HEK293T (cell line): ENCODE data around the gene PDIA2.

Experiments used
- CTCF ChIA-PET: fragments of 350-600 bp; formaldehyde crosslinking; extraction: SDS; loops from one replicate; lab custom pipeline; 2021; ENCODE audit warnings: antibody characterized with exemption, inconsistent platforms; lab: Yijun Ruan, JAX
- POLR2A ChIA-PET: fragments of 350-600 bp; formaldehyde crosslinking; extraction: SDS; loops from one replicate; lab custom pipeline; 2020; ENCODE audit warnings: antibody characterized with exemption, inconsistent platforms; lab: Yijun Ruan, JAX
- DNase-seq: peaks from one replicate; pipeline ENCODE4 v3.0.0; 2012; ENCODE audit warnings: mixed read lengths; ENCODE audit errors: extremely low spot score
- ARNT ChIP-seq: fragments of 450-650 bp; IDR thresholded peaks from 2 replicates; pipeline ENCODE4 v1.6.1; 2017; ENCODE audit warnings: mild to moderate bottlenecking
- BHLHE40 ChIP-seq: fragments of 450-650 bp; IDR thresholded peaks from 2 replicates; pipeline ENCODE4 v1.6.1; 2016; ENCODE audit warnings: mild to moderate bottlenecking, moderate library complexity, borderline replicate concordance
- CTBP1 ChIP-seq: fragments of 450-650 bp; IDR thresholded peaks from 2 replicates; pipeline ENCODE4 v1.6.1; 2016; ENCODE audit warnings: borderline replicate concordance
- ELF4 ChIP-seq: fragments of 450-650 bp; IDR thresholded peaks from 2 replicates; pipeline ENCODE4 v1.6.1; 2017; ENCODE audit warnings: antibody characterized with exemption
- FOXA1 ChIP-seq: fragments of 450-650 bp; IDR thresholded peaks from 2 replicates; pipeline ENCODE4 v1.6.1; 2016; ENCODE audit warnings: mild to moderate bottlenecking
- FOXK2 ChIP-seq: fragments of 450-650 bp; IDR thresholded peaks from 2 replicates; pipeline ENCODE4 v1.6.1; 2016; ENCODE audit warnings: mild to moderate bottlenecking
- FOXM1 ChIP-seq: fragments of 450-650 bp; IDR thresholded peaks from 2 replicates; pipeline ENCODE4 v1.6.1; 2017; ENCODE audit warnings: mild to moderate bottlenecking, borderline replicate concordance
- HDGF ChIP-seq: fragments of 450-650 bp; IDR thresholded peaks from 2 replicates; pipeline ENCODE4 v1.6.1; 2017; ENCODE audit warnings: antibody characterized with exemption, borderline replicate concordance
- L3MBTL2 ChIP-seq: fragments of 450-650 bp; conservative IDR thresholded peaks from 2 replicates; pipeline ENCODE4 v1.6.1; 2016; ENCODE audit warnings: mild to moderate bottlenecking
- LEF1 ChIP-seq: fragments of 450-650 bp; IDR thresholded peaks from 2 replicates; pipeline ENCODE4 v1.6.1; 2017; ENCODE audit warnings: mild to moderate bottlenecking, borderline replicate concordance
- NFRKB ChIP-seq: fragments of 450-650 bp; IDR thresholded peaks from 2 replicates; pipeline ENCODE4 v1.6.1; 2016; ENCODE audit warnings: mild to moderate bottlenecking, moderate library complexity
- PKNOX1 ChIP-seq: fragments of 450-650 bp; IDR thresholded peaks from 2 replicates; pipeline ENCODE4 v1.6.1; 2016
- SP1 ChIP-seq: fragments of 450-650 bp; IDR thresholded peaks from 2 replicates; pipeline ENCODE4 v1.6.1; 2017
- SUZ12 ChIP-seq: fragments of 450-650 bp; IDR thresholded peaks from 2 replicates; pipeline ENCODE4 v1.6.1; 2016; ENCODE audit warnings: mild to moderate bottlenecking
- TARDBP ChIP-seq: fragments of 450-650 bp; IDR thresholded peaks from 2 replicates; pipeline ENCODE4 v1.6.1; 2016
- ZNF384 ChIP-seq: fragments of 450-650 bp; IDR thresholded peaks from 2 replicates; pipeline ENCODE4 v1.6.1; 2016

PDIA2 gene

GRCh38 chr16:305916-306626, 23.1 kb downstream of the PDIA2 start:
- POLR2A ChIA-PET: no interaction called here
- no peak for DNase-seq
- CTCF ChIA-PET: no interaction called here
- TF ChIP-seq TARDBP (no peak), SUZ12 (no peak), BHLHE40 (no peak), HDGF (no peak), ZNF384 (no peak)

GRCh38 chr16:306911-307370, 24.0 kb downstream of the PDIA2 start:
- peak; percentile 45 for DNase-seq
- ChIA-PET POLR2A (no interaction called here), CTCF (interaction anchor here (1.0 kb wide), 1 partner anchor 16 kb away, joined by 3 read pairs; no protein-coding TSS in a partner anchor)
- no peak for TF ChIP-seq FOXA1
- TF ChIP-seq BHLHE40: no peak
- no peak for TF ChIP-seq TARDBP
- TF ChIP-seq LEF1: no peak
- TF ChIP-seq ARNT: no peak
- TF ChIP-seq ZNF384: no peak
- TF ChIP-seq FOXK2: no peak
- no peak for TF ChIP-seq L3MBTL2
- TF ChIP-seq HDGF: no peak
- no peak for TF ChIP-seq SUZ12
- no peak for TF ChIP-seq NFRKB
- no peak for TF ChIP-seq CTBP1
- TF ChIP-seq FOXM1: no peak

GRCh38 chr16:307691-308312, 24.8 kb downstream of the PDIA2 start:
- ChIA-PET CTCF (interaction anchor here (1.0 kb wide), 1 partner anchor 16 kb away, joined by 3 read pairs; no protein-coding TSS in a partner anchor), POLR2A (no interaction called here)
- no peak for TF ChIP-seq L3MBTL2
- no peak for TF ChIP-seq FOXM1
- no peak for DNase-seq

- CTCF ChIA-PET: no interaction called here
- no peak for DNase-seq
- TF ChIP-seq SP1 (no peak), CTBP1 (no peak), L3MBTL2 (no peak), ZNF384 (no peak), SUZ12 (no peak)
- POLR2A ChIA-PET: no interaction called here
Measured at GRCh38 chr16:309476-309875, 26.5 kb downstream of the PDIA2 start.

- POLR2A ChIA-PET: no interaction called here
Measured at GRCh38 chr16:311725-312124, 28.8 kb downstream of the PDIA2 start.

DNA sequence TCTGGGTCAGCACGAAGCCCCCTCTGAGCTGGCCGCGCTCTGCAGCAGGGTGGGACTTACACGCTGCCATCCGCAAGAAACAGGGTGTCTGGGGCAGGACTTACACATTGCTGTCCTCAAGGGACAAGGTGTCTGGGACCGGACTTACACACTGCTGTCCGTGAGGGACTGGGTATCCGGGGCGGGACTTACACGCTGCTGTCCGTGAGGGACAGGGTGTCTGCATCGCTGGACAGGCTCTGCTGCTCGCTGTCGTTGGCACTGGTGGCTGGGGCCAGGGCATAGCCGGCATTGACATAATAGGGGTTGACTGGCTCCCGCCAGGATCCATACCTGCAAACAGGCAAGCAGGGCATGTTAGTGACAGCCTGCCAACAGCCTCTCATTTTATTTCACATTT, 31.4 kb downstream of the PDIA2 start:
- DNase-seq: no peak

More at GRCh38 chr16:311725-312124, 28.8 kb downstream of the PDIA2 start:
- CTCF ChIA-PET: no interaction called here
- TF ChIP-seq TARDBP (no peak), ARNT (no peak), PKNOX1 (no peak), L3MBTL2 (no peak), ZNF384 (no peak), NFRKB (no peak), BHLHE40 (no peak), SUZ12 (no peak), FOXA1 (no peak), FOXM1 (no peak), SP1 (no peak), ELF4 (no peak), FOXK2 (no peak), HDGF (no peak)
- no peak for DNase-seq

GRCh38 chr16:314795-315299, 31.9 kb downstream of the PDIA2 start:
- DNase-seq: no peak
- TF ChIP-seq SUZ12: no peak
- no peak for TF ChIP-seq TARDBP
- no peak for TF ChIP-seq FOXK2
- TF ChIP-seq CTBP1: no peak
- no peak for TF ChIP-seq NFRKB
- TF ChIP-seq L3MBTL2: no peak
- no peak for TF ChIP-seq SP1
- TF ChIP-seq ELF4: no peak
- TF ChIP-seq ZNF384: no peak
- no peak for TF ChIP-seq FOXM1
- no peak for TF ChIP-seq BHLHE40
- ChIA-PET CTCF (no interaction called here), POLR2A (no interaction called here)

More for the DNA sequence above, 31.4 kb downstream of the PDIA2 start:
- TF ChIP-seq LEF1 (no peak), ZNF384 (no peak), FOXK2 (no peak), FOXM1 (no peak), ARNT (no peak), NFRKB (no peak), BHLHE40 (no peak)
- CTCF ChIA-PET: no interaction called here
- POLR2A ChIA-PET: no interaction called here
